Renal pelvis (tissue), 4 donors: ENCODE data around the gene HOMER2. TPM values are rescaled to one million over a fixed set of nuclear protein-coding genes. Genes with fewer than 3 reads are reported as not detected.
A peak's percentile ranks its signal among the peaks of the same experiment; 100 is the strongest.
"Not testable (repeated sequence)": the region's sequence is repeated elsewhere in the genome, so short reads cannot be mapped to it uniquely, and the experiment has no call there.

ENCODE experiments used
- DNase-seq: peaks from one replicate; pipeline ENCODE4 v3.0.0-alpha.2; 2013
- polyA plus RNA-seq, 3 donors: library from polyadenylated mRNA; unstranded; fragments of 120-200 nt; gene quantifications; one replicate each; pipeline ENCODE4 v1.2.1, GENCODE V29; 2013; ENCODE audit not compliant: insufficient read length in 3 of 3

HOMER2 gene
- polyA plus RNA-seq, 3 donors = 31.9 to 35.8 (median 33.9) TPM

DNA sequence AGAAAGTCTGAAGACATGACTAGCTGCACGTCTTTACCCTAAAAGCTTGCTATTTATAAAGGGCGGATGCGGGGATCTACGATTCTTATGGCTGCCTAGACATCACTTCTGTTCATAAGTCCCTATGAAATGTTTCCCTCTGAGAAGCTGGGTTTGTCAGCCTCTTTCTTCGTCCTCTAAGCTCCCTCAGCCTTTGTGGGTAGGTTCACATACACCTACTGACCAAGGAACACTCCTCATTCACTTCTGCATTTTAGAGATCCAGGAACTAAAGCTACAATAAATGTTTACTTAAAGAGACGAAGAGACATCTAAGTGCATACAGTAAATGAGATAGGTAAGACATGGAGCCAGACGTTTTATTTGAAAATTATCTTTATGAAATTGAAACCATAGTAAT, 16.8 kb upstream of the HOMER2 start:
- no peak for DNase-seq

DNA sequence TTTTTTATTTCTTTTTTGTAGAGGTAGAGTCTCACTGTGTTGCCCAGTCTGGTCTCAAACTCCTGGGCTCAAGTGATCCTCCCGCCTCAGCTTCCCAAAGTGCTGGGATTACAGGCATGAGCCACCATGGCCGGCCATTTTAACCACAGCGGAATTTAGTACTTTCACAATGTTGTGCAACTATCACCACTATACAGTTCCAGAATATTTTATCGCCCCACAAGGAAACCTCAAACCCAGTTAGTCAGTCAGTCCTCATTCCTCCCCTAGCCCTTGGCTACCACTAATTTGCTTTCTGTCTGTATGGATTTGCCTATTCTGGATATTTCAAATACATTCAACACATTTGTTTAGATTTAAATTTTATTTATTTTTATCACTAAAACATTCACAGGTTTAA, 15.5 kb upstream of the HOMER2 start:
- DNase-seq = no peak

DNA sequence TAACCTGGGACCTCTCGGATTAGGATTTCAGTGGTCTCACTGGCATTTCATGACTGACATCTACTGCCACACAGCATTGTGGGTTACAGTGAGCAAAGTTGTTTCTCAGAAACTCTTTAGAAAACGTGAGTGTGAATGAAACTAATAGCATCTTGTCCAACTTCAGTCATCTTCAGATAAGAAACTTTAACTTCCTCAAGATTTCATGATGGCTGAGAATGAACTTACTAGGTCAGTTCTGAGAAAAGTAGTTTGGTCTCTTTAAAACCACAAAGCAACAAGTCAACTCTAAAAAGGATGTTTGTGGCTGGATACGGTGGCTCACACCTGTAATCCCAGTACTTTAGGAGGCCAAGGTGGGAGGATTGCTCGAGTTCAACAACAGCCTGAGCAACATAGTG, 14.2 kb upstream of the HOMER2 start:
- no peak for DNase-seq

DNA sequence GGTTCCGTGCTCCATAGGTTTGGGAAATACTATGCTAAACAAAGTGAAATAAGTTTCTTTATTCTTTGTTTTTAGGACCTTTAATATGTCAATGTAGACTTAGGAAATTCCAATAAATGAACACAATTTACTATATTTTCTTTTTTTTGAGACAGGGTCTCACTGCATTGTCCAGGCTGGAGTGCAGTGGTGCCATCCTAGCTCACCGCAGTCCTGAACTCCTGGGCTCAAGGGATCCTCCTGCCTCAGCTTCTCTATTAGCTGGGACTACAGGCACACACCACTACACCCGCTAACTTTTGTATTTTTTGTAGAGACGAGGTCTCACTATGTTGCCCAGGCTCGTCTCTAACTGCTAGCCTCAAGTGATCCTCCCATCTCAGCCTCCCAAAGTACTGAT, 12.4 kb upstream of the HOMER2 start:
- no peak for DNase-seq

DNA sequence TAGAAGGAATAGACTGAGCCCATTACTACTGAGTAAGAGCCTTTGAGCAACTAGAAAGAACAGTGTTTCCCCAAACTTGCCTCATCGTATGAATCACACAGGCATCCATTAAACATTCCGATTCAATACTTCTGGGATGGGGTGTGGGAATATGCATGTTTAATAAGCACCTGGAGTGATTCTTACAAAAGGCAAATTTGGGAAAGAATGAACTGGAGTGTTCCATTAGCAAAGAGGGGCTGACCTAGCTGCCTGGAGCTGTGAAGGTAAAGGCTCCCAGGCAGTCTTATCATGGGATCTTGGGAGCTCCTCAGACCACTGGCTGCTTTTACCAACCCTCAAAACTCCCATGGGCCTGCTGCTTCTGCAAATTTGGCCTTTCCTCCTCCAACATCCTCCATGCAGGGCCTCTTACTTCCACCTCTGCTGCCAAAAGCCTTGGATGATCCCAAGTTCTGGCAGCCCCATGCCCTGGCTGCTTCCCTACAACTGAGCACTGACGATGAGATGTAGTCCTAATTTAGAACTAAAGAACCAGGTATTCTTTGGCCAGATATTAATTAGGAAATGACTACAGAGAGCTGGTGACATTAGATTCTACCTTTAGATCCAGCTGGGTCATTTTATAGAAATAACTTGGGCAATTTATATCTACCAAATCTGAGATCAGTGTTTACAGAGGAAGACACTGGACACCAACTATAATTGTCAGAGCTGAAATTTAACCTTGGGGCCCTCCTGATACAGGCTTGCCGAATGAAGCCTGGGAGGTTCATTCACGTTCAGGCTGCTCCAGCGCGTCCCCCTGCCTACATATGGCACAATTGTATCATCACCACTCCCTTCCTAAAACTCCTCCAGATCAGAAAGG, 11.2 kb upstream of the HOMER2 start:
- DNase-seq = no peak

DNA sequence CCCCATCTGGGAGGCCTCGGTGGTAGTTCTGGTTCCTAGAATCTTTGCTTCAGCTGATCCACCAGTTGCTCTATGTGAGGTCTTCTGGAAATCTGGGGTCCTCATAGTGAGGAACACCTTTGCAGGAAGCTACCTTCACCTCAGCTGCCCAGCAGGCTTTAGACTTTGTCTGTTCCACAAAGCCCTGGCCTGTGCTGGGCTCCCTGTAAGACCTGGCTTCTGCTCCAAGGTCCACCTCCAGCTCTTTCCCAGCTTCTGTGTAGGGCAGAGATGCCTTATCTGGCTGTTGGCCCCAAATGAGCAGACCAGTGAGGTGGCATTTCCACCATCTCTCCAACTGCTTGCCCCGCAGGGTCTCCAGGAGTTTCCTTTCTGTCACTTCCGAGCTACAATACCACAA, 8.2 kb upstream of the HOMER2 start:
- no peak for DNase-seq

DNA sequence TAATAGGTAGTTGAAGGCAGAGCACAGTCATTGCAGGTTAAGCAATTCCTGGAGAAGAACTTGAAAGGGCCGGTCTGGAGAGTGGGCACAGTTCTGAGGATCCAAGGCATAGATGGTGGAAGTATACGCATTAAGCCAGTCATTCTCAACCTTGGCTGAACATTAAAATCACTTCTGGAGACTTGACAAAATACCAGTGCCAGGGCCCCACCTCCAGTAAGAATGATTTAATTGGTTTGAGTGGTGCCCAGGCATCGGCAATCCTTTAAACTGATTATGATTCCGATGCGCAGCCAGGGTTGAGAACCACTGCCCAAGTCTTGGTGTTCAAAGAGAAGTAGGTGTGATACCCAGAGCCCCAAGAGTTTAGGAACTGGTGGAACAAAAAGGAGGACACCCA, 6.9 kb upstream of the HOMER2 start:
- DNase-seq = no peak

DNA sequence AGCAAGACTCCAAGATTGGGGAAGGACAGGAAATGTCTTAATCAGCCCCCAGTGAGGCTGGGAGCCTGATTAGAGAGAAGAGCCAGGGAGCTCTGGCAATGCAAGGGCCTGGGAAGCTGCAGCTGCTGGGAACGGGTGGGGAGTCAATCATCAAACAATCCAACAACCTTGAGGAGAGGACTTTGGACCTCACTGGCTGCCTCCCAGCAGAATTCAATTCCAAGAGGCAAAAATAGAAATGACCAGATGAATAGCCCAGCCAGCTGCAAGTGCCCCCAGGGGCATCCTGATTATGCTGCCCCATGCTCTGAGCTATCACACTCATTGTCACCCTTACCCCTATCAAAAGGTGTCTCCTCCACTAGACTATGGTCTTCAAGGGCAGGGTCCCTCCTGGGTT, 6.1 kb upstream of the HOMER2 start:
- no peak for DNase-seq

DNA sequence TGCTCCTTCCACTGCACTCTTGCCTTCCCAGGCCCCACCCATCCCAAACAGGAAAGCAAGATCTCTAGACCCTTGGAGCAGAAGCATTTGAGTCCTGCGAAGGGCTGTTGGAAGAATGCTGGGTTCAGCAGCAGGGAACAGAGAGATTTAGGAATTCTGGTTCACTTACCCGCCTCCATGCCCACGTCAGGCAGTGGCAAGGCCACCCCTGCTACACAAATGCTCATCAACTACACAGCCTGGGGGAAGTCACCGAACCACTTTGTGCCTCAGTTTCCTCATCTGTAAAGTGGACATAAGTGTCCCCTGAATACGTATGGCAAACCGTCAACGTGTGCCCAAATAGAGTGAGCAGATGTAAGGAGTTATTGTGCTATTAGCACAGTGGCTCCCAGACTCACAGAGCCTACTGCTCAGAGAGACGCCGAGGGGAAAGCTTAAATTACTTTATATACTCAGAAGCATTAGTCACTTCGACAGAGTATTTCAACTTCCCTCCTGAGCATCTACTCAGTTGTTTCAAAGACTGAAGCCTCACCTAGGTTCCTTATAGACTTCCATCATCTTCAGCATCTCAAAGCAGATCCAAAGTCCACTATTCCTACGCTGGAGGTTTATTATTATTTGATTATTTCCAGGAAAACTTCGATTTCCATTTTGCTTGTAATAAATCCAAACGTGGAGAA, 905 bp downstream of the HOMER2 start:
- DNase-seq = no peak

DNA sequence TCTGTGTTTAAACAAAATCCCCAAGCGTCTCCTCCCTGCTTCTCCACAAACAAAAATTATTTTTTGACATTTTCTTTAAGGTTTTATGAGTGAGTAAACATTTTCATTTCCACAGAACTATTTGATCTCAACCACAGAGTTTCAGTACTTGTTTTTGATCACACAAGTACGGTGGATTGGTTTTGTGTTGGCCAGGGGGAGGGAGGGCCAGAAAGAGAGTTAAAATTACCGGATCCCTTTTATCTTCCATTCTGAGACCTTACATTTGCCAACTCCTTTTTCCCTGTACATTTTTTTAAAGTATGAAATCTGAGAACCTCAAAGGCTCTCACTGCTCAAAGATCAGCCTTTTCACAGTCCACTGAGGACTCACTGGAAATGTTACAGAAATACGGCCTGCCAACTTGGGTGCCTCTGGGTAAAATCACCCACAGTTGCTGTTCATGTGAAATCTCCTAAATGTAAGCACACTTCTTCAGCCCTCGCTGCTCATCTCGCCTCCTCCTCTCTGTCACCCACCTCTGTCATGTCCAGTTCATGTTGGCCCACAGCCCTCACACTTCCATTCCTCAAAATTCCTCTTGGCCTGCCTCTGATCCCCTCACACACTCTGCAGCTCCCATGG, 1.7 kb downstream of the HOMER2 start:
- no peak for DNase-seq

DNA sequence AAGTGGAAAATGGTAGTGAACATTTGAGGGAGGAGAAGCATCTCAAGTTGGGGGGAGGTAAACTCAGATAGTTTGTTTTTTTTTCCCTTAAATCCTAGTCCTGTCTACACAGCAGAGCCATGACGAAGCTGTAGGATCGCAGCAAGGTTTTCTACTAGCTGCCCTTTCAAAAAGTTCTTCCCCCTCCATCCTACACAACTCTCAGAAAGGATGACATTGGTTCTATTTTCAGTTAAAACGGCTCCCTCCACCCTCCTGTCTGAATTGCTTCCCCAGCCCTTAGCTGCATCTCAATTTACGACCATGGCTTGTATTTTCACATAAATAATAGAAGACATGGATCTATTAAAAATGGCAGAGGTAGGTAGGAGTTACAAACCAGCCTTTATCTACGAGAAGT, 2.2 kb downstream of the HOMER2 start:
- DNase-seq = no peak

DNA sequence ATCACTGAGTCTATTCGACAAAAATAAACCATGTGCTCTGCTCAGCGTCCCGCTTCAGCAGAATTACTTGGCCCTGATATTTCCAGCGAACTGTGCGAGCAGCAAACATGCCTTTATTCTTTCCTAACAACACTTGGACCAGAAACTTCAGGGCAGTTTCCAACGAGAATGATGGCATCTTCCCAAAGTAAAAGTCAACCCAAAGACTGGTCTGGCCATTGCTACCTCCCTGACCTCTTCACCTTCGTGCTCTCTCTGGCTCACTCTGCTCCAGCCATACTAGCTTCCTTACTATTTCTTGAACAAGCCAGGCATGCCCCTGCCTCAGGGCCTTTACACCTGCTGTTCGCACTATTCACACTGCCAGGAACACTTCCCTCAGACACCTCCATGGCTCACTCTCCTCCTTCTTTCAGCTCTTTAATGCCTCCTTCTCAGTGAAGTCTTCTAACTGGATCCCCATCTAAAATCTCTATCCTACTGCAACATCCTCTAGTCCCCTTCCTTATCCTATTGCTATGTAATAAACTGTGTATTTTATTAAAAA, 6.3 kb downstream of the HOMER2 start:
- DNase-seq = no peak

DNA sequence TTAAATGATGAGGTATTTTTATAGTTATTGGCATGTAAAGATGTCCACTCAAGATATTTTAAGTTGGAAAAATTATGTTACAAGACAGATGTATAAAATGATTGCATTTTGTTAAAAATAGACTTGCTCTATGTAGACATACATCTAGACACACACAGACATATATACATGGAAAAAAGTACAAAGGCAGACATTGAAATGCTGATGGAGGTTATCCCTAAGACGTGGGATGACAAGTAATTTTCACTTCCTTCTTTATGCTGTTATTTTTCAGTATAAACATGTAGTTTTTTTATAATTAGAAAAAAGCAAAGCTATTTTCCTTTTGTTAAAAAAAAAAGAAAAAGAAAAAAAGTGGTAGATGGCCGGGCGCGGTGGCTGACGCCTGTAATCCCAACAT, 7.2 kb downstream of the HOMER2 start:
- DNase-seq = no peak

DNA sequence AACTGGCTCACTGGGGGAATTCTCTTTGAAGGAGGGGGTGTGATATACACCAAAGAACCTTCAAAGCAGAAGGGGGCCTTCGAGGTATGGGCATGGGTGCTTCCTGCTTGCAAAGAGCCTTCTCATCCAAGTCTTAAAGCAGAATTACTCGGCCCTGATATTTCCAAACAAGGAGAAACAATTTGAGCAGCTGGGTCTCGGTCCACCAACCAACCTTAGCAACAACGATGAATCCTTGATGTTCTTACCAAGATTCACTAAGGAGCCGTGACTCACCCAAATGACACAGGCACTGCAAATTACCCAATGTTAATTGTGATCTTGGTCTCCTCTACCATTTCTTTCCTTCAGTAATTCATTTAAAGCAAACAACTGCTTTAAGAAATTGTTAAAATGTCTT, 7.7 kb downstream of the HOMER2 start:
- DNase-seq = peak; percentile 59

DNA sequence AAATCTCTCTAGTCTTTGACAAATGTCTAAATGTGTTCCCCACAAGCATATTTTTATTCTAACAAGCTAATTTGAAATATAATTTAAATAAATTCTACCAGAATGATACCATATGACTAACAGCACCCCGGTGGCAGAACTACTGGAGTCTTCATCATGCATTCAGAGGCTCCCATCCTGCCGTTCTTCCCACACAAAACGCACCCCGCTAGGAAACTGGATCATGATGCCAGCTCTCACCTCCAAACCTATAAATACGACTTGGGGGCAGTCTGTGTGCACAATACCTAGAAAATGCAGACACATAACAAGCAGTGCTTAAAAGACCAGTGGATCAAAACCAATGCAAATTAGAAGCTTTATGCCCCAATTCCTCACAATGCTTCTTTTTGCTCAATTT, 8.5 kb downstream of the HOMER2 start:
- no peak for DNase-seq

DNA sequence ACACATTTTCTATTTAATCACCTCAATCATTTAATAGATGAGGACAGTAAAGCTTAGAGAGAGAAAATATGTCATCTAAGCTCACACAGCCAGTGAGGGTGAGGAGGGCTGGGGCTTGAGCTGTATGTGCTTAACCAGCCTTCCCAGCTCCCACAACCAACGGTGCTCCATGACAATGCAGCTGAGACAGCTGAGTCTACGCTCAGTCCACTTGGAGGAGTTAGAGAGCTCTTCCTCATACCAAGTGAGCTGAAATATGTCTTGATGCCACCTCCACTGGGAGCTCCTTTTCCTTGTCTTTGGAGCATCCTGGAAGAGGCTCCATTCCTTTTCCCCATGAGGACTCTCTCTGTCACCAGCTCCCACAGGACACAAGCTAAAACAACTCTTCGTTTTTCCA, 9.3 kb downstream of the HOMER2 start:
- DNase-seq = no peak

DNA sequence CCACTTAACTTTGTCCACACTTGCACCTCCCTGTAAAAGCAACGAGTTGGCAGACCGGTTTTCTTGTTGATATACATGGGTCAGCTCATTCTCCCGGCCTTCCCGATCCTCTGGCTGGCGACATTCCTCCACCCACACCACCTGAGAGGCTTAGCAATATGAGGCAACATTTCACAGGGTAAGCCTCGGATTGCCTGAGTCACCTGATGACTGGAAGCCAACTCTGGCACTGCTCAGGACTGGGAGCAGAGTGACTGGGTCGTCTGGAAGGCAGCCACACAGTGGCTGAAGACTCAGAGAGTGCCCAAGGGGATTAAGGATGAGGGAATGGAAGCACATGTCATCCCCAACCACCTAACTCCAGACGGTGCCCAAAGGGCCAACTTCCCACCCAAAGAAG, 9.8 kb downstream of the HOMER2 start:
- no peak for DNase-seq

DNA sequence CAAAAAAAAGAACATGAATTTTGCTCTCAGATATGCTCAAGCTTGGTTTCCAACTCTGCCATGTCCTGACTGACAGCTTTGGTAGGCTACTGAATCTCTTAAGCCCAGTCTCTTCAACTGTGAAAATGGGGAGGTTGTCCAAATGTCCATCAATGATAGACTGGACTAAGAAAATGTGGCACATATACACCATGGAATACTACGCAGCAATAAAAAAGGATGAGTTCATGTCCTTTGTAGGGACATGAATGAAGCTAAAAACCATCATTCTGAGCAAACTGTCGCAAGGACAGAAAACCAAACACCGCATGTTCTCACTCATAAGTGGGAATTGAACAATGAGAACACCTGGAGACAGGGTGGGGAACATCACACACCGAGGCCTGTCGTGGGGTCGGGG, 12.8 kb downstream of the HOMER2 start:
- DNase-seq = not testable (repeated sequence)

DNA sequence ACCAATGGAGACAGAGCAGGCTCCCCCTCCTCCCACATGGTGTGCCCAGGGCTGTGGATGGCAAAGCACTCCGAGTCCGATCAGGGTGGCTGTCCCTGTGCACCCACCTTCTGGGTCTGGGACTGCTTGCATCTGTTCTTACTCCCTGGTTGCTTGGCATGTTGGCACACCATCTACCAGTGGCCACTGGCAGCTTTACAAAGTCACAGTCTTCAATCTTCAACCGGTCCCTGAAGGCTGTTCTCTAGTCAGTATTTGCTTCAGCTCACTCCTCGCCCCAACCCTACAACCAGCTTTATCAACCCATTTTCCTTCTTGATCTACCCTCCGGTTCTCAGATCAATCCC, 14.8 kb downstream of the HOMER2 start:
- no peak for DNase-seq

DNA sequence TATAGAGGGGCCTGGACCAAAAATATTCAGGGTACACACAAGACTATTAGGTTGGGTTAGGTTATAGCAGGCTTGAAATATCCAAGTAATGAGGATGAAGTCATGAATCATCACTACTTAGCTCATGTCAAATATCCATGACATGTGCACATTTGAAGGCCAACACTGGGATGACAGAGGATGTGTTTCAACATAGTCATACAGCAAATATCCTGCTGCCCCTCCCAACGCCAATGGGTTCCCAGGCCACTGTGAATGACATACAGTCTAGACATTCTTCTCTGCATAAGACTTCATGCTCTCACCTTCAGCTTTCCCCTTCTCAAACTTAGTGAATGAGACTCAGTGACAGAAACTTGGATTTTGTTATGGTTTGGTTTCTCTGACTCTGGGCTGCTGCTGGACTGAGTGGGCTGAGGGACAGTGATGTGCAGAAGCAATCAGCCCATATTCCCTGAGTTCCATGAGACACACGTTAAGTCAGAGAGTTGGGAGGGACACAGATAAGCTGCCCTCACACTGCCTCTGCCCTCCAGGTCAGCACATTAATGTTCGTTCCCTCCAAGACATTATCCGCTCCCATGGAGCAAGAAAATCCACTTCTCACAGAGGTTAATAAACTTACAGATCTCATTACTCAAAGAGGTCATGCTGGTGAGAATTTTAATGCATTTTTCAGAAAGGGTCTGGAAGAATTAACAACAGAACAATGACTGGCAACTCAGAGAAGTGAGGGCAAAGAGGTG, 15.4 kb downstream of the HOMER2 start:
- DNase-seq = no peak

DNA sequence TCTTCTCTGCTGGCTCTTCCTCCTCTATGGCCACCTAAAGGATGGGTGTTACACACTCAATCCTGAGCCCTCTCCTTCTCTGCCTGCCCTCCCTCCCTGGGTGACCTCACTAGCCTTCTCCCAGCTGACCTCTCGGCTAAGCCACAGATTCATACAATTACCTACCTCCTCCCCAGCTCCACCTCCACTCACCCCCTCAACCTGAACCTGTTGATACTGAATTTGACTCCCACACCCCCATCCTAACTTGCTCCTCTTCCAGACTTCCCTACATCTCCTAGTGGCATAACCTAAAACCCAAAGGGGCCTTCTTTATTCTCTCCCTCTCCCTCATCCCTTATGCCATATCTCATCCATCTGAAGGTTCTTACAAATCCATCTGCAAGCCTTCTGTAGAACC, 17.1 kb downstream of the HOMER2 start:
- no peak for DNase-seq
